ENCODE results near the gene SPAG17. TPM values are rescaled to one million over a fixed set of nuclear protein-coding genes. Genes with fewer than 3 reads are reported as not detected.
"Not testable (repeated sequence)": the region's sequence is repeated elsewhere in the genome, so short reads cannot be mapped to it uniquely, and the experiment has no call there.

Gene SPAG17
- total RNA-seq, 1 donor from 2014 or later: not detected

DNA sequence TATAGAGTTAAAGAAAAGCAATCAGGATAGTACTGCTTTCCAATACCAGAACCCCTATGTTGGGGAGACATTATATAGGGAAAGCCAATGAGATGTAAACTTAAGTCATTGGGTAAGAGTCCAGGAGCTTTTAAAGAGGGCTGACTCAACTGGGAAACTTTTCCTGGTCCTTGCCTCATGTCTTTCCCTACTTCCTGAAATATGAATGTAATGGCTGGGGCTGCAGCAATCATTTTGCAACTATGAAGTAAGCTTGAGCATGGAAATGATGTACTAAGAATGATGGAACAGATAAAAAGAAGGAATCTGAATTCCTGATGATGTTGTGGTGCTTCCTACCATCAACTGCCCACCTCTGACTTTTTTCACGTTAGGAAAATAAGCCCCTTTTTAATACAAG lies 199.8 kb downstream of the SPAG17 start:
- DNase-seq (ENCODE audit: low read depth, low spot score): no peak

DNA sequence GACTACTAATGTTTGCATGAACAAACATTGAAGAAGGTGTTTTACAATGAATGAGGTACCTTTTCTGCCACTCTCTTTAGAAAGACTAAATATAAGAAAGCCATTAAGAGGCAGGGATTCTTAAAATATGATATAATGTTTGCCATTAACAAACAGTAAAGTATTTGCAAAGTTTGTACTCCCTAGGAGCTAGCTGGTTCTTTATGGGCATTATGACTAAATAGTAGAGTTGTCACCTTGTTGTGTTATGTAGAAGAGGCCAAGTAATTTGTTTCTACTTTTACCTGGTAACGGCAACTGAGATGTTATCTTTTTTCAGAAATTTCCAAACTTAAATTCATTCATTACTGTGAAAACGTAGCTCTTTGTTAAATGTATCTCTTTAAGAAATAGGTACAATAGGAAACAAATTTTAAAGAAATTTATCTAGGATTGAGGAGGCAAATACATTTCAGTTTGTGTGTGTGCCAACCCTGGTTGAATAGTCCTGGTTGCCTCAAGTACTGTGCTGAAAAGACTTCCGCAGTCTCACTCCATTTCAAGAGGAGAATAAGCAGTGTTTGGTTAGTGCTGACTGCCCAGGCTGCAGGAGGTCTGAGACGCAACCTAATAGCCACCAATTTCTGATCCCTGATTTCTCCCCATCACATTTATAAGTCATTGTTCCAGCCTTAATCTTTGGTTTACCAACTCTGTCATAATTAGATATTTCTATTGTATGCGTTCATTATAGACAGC lies 203.4 kb downstream of the SPAG17 start:
- no peak for DNase-seq (ENCODE audit: low read depth, low spot score)

DNA sequence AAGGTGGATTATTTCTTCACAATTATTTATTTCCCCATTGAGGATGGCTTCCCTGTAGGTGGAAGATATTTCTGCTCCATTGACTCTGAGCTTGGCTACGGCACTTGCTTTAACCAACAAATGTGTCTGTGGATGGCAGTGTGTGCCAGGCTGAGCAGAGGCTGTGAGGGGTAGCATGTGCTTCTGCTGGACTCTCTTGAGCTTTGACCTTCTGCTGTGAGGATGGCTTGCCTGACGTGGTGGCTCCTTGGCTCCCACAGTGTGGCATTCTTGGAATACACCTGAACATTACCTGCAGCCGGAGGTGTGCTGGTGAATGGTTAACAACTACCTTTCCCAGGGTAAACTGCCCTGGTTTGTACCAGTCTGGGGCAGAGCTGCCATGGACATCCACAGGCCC lies 208.6 kb downstream of the SPAG17 start:
- DNase-seq (ENCODE audit: low read depth, low spot score): no peak

DNA sequence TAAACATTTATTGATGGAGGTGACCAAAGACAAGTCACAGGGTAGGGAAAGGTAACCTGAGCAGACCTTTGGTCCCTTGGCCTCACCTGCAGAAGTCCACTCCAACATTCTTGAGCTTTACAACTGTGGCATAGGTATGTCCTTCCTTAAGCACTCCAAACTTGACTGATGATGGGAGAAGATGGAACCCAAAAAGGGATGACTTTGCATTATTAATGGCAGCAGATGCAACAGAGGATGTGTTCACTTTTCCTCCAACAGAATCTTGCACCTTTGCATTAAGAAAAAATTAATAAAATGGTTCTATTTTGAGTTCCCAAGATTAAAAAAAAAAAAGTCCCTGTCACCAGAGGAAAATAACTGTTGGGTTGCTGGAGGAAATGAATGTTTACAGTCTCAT lies 213.3 kb downstream of the SPAG17 start:
- no peak for DNase-seq (ENCODE audit: low read depth, low spot score)

DNA sequence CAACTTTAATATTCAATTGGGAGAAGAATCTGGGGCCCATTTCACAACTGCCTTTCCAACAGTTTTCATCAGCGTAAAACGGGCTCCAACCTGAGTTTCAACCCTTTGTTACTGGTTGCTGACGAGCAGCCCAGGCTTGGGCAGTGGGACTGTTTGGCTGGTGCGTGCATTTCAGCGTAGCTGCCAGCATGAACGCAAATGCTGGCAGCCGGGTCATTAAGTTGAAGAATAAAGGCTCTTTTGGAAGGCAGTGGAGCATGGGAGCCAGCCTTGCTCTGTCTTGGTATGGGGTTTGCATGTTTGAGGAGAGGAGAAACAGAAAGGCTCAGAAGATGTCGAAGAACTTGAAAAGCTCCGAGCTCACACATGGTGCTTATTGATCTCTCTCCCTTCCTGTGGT lies 214.8 kb downstream of the SPAG17 start:
- DNase-seq (ENCODE audit: low read depth, low spot score): no peak

DNA sequence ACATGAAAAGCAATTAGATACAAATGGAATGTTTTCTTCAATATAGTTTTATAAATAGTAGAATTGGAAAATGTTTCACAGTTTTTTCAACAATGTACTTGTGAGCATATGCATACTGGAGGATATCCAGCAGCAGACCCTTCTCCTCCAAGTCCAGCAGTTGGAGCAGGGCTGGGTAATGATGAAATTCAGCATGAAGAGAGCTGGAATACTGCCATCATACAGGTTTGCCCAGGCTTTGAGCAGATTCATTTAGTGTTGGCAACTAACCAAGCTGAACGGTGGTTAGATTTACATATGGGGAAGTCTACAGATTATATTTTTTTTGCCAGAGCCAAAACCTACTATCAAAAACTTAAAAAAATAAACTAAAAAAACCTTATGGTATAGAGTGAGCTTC lies 217.1 kb downstream of the SPAG17 start:
- DNase-seq (ENCODE audit: low read depth, low spot score): no peak

DNA sequence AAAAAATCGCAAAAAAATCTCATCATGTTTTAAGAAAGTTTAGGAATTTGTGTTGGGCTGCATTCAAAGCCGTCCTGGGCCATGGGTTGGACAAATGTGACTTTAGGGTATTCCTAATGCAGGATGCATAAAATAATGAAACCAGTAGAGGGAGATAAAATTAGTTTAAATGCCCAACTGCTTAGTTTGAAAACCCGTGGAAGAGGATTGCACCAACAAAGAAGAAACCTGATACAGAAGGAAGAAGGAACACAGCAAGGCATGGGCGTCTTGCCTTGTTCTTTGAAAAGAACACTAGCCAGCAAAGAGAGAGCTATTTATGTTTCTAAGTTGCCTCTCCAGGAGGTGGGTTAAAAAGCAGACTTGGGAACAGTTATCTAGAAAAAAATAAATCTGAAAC lies 217.6 kb downstream of the SPAG17 start:
- no peak for DNase-seq (ENCODE audit: low read depth, low spot score)

DNA sequence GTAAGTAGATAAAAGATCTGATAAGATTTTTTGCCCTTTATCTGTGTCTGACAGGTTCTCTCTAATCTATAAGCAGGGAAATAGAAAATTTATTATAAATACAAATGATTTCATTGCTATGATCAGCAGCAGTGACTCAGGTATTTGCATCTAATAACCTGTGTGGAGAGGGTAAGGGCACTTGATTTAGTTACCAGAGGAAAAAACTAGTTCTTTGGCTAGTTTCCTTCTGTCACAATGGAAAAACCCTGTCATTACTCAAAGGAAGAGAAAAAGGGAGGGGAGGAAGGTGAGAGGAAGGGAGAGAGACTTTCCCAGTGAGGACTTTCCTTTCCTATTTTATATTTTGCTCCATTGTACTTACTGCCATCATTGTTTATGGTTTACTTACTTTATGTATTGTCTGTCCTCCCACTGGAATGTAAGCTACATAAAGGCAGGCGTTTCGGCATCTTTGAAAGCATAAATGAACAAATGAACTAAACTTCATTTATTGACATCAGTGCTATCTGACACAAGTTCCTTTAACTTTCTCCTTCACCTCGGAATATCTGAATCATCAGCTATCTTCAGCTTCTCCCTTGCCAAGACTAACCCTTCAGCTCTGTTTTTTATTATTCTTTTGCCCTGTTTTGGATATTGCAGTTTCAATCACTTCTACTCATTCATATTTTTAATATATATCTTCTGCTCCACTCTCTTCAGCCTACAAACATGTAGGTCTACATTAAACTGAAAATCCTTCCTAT lies 220.6 kb downstream of the SPAG17 start:
- no peak for DNase-seq (ENCODE audit: low read depth, low spot score)

DNA sequence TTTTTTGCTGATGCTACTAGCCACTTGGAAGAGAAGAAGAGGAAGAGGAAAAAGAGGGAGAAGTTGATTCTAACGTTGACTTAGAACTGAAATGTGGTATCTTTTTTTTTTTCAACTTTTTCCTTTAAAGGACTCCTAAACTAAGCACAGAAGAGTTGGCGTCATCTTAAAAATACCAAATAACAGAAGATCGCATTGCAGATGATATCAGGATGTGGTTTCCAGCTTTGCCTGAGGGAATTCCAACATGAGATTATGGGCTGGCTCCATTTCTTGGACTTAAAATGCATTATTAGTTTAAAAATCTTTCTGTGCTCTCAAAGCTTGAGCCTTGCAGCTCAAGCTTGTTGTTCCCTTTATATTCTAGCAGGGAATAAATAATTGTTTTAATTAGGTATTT lies 225.7 kb downstream of the SPAG17 start:
- no peak for DNase-seq (ENCODE audit: low read depth, low spot score)

DNA sequence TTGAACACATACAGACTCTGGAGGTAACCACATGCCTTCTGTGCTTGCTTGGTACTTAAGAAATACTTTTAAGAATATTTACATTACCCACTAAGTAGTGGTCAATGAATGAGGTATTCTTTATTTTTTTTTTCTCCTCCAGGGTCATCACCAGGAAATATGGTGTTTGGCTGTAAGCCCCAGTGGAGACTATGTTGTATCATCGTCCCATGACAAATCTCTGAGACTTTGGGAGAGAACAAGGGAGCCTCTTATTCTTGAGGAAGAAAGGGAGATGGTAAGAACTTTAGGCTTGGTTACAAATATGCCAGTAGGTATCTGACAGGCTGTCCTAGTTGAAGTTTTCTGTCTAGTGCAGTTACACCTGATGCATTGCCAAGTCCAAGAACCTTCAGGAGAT lies 232.6 kb downstream of the SPAG17 start:
- DNase-seq (ENCODE audit: low read depth, low spot score): no peak

DNA sequence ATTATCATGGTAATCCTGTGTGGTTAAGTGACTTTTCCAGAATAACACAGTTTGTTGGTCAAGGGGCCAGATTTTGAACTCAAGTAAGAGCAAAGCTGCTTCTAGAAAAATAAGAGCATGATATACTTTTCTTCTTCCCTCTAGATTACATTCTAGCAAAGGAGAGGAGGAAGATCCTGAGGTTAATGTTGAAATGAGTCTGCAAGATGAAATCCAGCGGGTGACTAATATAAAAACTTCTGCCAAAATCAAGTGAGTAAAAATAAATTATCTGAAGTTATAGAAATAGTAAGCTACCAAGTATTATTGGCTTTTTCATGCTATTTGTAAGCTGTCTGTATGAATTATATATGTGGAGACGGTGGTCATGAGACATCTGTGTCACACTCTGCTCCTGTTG lies 242.7 kb downstream of the SPAG17 start:
- no peak for DNase-seq (ENCODE audit: low read depth, low spot score)

DNA sequence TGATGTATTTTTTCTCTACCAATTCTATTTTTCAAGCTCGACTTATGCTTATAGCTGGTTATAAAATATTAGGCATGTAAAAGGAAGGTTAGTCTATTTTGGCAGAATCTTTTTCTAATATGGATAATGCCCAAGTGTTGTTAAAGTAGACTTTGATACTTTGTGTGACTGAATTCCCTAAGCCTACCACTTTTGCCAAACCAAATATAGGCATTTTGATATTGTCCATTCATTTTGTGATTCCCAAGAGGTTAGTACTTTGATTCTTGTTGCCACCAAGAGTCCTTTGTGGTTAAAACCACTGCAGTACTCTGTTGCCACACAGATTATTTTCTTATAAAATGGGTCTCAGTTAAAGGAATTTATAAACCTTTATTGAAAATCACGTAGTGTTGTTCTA lies 251.3 kb downstream of the SPAG17 start:
- no peak for DNase-seq (ENCODE audit: low read depth, low spot score)

DNA sequence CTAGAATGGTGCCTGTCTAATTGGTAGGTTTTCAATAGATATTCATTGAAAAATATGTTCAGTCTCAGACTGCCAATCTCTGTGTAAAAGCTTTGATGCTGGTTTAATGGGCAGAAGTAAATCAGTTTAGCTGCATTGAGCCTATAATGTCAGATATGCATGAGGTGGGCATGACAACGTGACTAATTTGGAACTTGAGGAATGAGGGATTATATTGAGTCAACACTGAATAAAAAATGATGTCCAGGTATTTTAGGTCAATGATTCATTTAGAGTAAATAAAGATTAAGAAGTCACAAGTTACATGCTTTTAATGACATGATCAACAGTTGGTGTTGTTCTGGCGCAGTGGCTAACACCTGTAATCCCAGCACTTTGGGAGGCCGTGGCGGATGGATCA lies 252.5 kb downstream of the SPAG17 start:
- no peak for DNase-seq (ENCODE audit: low read depth, low spot score)

DNA sequence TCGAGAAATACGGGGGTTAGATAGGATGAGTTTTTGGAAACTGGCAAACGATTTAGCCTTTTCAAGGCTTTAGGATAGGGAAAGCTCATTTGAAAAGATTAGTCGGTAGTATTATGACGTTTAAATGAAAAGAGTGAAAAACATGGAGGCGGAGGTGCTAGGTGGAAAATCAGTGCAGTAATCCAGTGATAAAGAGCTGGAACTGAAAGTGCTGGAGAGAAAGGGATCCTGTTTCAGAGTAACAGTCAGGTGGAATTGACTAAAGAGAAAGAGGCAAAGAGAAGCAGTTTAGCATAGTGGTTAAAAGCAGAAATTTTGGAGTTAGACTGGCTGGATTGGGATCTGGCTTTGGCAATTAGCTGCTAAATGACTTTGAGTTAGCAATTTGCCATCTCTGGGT lies 254.5 kb downstream of the SPAG17 start:
- DNase-seq (ENCODE audit: low read depth, low spot score): no peak

DNA sequence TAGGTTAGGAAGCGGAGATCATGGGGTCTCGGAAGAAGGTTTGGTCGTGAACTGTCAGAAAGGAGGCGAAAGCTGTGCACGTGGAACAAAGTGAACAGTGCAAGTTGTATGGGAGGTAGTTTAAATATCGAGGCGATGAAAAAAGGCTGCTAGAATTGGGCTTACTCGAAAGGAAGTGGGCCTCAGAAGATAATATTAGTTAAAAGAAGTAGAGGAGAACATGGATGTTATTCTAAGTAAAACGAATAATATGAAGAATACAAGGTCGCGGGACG lies 254.9 kb downstream of the SPAG17 start:
- DNase-seq (ENCODE audit: low read depth, low spot score): no peak

DNA sequence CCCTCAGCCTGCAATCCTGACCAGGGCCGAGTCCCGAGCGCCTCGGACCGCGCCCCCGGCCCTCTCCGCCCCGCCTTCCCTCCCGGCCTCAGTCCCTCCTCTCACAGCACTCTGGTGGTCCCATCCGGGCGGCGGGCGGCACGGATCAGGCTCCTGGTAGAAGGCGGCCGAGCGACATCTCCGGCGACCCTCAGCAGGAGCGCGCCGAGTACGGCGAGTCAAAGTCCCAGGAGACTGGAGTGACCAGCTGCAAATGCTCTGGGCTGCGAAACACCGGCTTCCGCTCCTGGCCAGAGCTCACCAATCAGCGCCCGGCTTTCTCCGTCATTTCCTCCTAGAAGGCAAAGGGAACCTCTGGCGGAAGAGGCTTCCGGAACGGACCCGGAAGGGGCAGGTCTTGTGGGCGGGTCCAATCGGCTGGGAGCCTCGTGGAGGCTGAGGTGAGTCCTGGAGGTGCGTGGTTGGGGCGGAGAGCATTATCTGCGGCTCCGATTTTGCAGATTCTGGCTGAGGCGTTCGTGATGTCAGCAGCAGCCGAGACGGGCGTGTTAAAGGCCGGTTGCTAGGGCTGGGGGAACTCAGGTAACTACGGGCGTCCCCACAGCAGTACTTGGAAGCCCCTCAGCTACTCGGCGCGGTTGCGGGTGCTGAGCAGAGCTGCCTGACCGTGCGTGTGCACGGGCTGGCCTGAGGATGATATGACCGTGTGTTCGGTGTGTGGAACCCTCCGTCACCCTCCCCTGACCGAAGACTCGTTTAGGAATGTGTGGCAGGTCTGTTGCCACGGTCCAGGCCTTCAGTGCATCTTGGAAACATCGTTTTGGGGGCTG lies 255.5 kb downstream of the SPAG17 start, which contains the start of the genes GDAP2 and WDR3:
TSS of gene GDAP2 (minus strand) at position 279 of the 830 bp plus-strand sequence. CDS start 9,264 bp downstream, outside the sequence.
TSS of gene WDR3 (plus strand) at position 397 of the 830 bp plus-strand sequence. CDS start 3,581 bp downstream, outside the sequence.
- peak; percentile 90 for DNase-seq (ENCODE audit: low read depth, low spot score)

DNA sequence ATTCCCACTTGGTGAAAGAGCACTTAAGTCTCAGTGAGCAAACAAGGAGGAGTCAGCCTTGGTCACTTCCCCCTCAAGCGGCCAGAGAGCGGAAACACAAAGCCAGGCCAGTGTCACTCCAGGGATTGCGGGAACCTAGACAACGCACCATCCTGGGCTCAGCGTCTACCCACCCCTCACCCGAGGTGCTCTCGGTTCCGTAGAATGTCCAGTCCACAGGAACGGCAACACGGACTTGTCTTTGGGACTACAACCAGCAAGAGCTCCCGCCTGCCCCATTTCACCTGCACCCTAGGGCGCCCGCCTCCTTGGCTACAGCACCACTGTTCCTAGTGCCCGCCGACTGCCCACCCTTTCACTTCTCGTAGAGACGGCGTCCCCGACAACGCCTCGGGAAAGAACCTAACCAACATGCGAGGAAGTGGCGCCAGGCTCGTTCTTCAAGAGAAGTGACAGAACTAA lies 256.1 kb downstream of the SPAG17 start:
- DNase-seq (ENCODE audit: low read depth, low spot score): peak; percentile 29

DNA sequence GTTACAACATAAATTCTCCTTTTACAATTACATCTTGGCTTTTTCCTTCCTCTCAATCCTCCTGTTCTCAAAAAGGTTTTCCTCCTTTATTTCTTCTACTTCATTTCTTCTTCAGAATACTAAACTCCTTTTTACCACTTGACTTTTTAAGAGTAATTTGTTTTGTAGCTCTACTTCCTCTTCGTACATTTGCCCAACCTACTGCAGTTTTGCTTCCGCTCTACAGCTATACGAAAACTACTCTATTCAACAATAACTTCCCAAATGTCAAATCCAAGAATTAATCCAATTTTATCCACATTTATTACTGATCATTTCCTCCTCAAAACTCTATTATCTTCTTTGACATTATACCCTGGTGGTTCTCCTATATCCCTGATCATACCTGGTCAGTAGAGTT lies 259.0 kb downstream of the SPAG17 start:
- no peak for DNase-seq (ENCODE audit: low read depth, low spot score)

DNA sequence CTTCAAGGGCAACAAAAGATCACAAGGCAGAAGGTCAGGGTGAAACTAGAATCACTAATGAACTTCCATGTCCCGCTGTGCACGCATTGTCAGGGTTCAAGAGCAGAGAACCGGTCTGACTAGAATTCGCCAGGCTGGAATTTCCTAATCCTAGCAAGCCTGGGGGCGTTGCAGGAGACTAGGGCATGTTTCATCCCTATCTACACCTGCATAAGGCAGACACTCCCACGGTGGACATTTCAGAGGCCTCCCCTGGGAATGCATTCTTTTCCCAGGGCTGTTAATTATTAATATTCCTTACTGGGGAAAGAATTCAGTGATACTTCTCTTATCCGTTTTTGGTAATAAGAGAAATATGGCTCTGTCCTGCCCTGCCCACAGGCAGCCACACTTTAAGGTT lies 262.3 kb downstream of the SPAG17 start:
- DNase-seq (ENCODE audit: low read depth, low spot score): not testable (repeated sequence)

DNA sequence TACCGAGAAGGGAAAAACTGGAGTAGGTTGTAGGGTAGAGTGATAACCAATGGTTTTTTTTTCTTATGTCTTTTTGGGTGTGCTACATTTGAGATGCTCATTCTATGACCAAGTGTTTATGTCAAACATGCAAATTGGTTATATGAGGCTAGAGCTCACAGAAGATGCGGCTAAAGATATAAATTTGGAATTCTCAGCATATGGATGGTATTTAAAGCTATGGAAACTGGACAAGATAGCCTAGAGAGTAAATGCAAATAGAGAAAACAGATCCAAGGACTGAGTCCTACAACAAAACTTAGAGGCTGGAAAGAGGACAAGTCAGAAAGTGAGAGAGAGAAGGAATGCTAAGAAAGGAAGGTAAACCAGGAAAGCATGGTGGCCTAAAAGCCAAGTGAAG lies 263.0 kb downstream of the SPAG17 start:
- no peak for DNase-seq (ENCODE audit: low read depth, low spot score)

DNA sequence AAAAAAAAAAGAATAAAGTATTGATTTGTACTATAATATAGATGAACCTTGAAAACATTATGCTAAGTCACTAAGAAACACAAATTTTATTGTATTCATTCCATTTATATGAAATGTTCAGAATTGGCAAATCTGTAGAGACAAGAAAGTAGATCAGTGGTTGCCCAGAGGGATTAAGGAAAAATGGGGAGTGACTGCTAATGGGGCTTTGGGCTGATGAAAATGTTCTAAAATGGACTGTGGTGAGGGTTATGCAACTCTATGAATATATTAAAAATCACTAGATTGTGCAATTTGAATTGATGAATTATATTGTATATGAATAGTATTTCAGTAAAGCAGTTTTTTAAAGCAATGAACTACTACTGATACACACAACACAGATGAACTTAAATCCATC lies 265.7 kb downstream of the SPAG17 start:
- DNase-seq (ENCODE audit: low read depth, low spot score): no peak

DNA sequence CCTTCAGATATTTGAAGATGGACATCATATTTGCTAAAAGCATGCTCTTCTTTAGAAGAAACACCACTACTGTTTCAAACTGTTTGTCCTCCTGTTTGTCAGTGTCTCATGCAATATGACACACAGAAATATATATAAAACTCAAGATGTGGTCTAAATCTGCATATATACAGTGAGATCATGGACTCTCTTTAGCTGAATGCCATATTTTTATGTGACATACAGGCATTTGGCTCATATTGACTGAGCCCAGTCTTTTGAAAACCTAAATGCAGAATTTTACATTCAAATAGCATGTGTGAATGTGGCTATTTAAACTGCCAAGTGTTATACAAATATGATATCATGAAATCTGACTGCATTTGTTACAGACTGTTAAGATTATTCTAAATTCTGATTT lies 274.0 kb downstream of the SPAG17 start:
- no peak for DNase-seq (ENCODE audit: low read depth, low spot score)

Data from pulmonary artery endothelial cell (primary cell).